Measurements from ENCODE around the gene ACTG2. TPM values are rescaled to one million over a fixed set of nuclear protein-coding genes. Genes with fewer than 3 reads are reported as not detected.

The ACTG2 gene
- polyA plus RNA-seq, 1 donor (not counting 4 experiments of a cell fraction or from before 2014, with no cell fraction given) = not detected

- TF ChIP-seq CTCF (optimal IDR thresholded peaks at IDR 0.05 in 1 of 3, IDR thresholded peaks at IDR 0.05 in 1 of 3, conservative IDR thresholded peaks at IDR 0.05 in 1 of 3; ENCODE audit: extremely low read depth in 1 of 3, insufficient read depth in 2 of 3, low read length in 3 of 3) (no peak), EZH2 (IDR thresholded peaks at IDR 0.05; ENCODE audit: low read length) (no peak)
- H3K4me1 ChIP-seq (ENCODE audit: control insufficient read depth, extremely low read depth, insufficient read depth, low read length) = peaks cover 17% of the 10 kb centered on the region
- no peaks in the 10 kb centered on the region for H3K27me3 ChIP-seq (ENCODE audit: control insufficient read depth, extremely low read depth, insufficient read depth, low read length)
- no peak overlapping the region for H3K27ac ChIP-seq (ENCODE audit: control insufficient read depth, insufficient read depth, low read length)
- no peaks in the 10 kb centered on the region for H3K9me1 ChIP-seq (ENCODE audit: control insufficient read depth, extremely low read depth, insufficient read depth, low read length)
- H3K9ac ChIP-seq (ENCODE audit: control insufficient read depth, extremely low read depth, insufficient read depth, low read length) = no peak overlapping the region
- no peak overlapping the region for H3K4me2 ChIP-seq (ENCODE audit: control insufficient read depth, extremely low read depth, insufficient read depth, low read depth, low read length)
- no peak for DNase-seq (ENCODE audit: low read depth, low spot score)
- H3K36me3 ChIP-seq (ENCODE audit: control insufficient read depth in 2 of 2, extremely low read depth in 1 of 2, insufficient read depth in 2 of 2, low read length in 2 of 2) = peaks cover 41 to 62% of the 10 kb centered on the region in 2 experiments
- dilution Hi-C loops (cut with MboI; ENCODE audit: extremely low pct_ligation_motif_present, low sequenced_read_pairs) = no loop called here
- no peaks in the 10 kb centered on the region for H4K20me1 ChIP-seq (ENCODE audit: control insufficient read depth, extremely low read depth, insufficient read depth, low read length)
- FAIRE-seq = no peak
- no peak overlapping the region for H2AFZ ChIP-seq (ENCODE audit: control insufficient read depth, low read length)
- no peak overlapping the region for H3K4me3 ChIP-seq (ENCODE audit: control insufficient read depth in 2 of 3, extremely low read depth in 1 of 3, insufficient read depth in 2 of 3, low read depth in 1 of 3, low read length in 3 of 3)
- no peaks in the 10 kb centered on the region for H3K9me3 ChIP-seq (ENCODE audit: control insufficient read depth, low read depth, low read length)
- H3K79me2 ChIP-seq (ENCODE audit: control insufficient read depth, insufficient read depth, low read length) = no peaks in the 10 kb centered on the region
These were observed 42.8 kb upstream of the ACTG2 start for GRCh38 chr2:73850009-73850408.

GRCh38 chr2:73851274-73851673 lies 41.5 kb upstream of the ACTG2 start:
- Histone ChIP-seq H2AFZ (ENCODE audit: control insufficient read depth, low read length) (no peak overlapping the region), H4K20me1 (ENCODE audit: control insufficient read depth, extremely low read depth, insufficient read depth, low read length) (no peaks in the 10 kb centered on the region), H3K9me1 (ENCODE audit: control insufficient read depth, extremely low read depth, insufficient read depth, low read length) (no peaks in the 10 kb centered on the region), H3K9me3 (ENCODE audit: control insufficient read depth, low read depth, low read length) (no peaks in the 10 kb centered on the region), H3K9ac (ENCODE audit: control insufficient read depth, extremely low read depth, insufficient read depth, low read length) (no peak overlapping the region), H3K27ac (ENCODE audit: control insufficient read depth, insufficient read depth, low read length) (no peak overlapping the region), H3K36me3 (ENCODE audit: control insufficient read depth in 2 of 2, extremely low read depth in 1 of 2, insufficient read depth in 2 of 2, low read length in 2 of 2) (peaks cover 39 to 65% of the 10 kb centered on the region in 2 experiments), H3K4me2 (ENCODE audit: control insufficient read depth, extremely low read depth, insufficient read depth, low read depth, low read length) (no peak overlapping the region), H3K4me3 (ENCODE audit: control insufficient read depth in 2 of 3, extremely low read depth in 1 of 3, insufficient read depth in 2 of 3, low read depth in 1 of 3, low read length in 3 of 3) (no peak overlapping the region), H3K27me3 (ENCODE audit: control insufficient read depth, extremely low read depth, insufficient read depth, low read length) (no peaks in the 10 kb centered on the region), H3K79me2 (ENCODE audit: control insufficient read depth, insufficient read depth, low read length) (no peaks in the 10 kb centered on the region), H3K4me1 (ENCODE audit: control insufficient read depth, extremely low read depth, insufficient read depth, low read length) (peaks cover 17% of the 10 kb centered on the region)
- DNase-seq (ENCODE audit: low read depth, low spot score) (no peak), FAIRE-seq (no peak)
- TF ChIP-seq EZH2 (IDR thresholded peaks at IDR 0.05; ENCODE audit: low read length) (no peak), CTCF (optimal IDR thresholded peaks at IDR 0.05 in 1 of 3, IDR thresholded peaks at IDR 0.05 in 1 of 3, conservative IDR thresholded peaks at IDR 0.05 in 1 of 3; ENCODE audit: extremely low read depth in 1 of 3, insufficient read depth in 2 of 3, low read length in 3 of 3) (peak; percentile 56 to 78 (median 65))
- dilution Hi-C loops (cut with MboI; ENCODE audit: extremely low pct_ligation_motif_present, low sequenced_read_pairs) = no loop called here

All from keratinocyte (primary cell).